Measurements from ENCODE around the gene ELMO3. TPM values are rescaled to one million over a fixed set of nuclear protein-coding genes. Genes with fewer than 3 reads are reported as not detected.

The ELMO3 gene
- total RNA-seq, 1 experiment from 2014 or later = 45.8 TPM

- TF ChIP-seq REST (IDR thresholded peaks at IDR 0.05; ENCODE audit: low read depth) = no peak
- no peak for TF ChIP-seq SRF (IDR thresholded peaks at IDR 0.05; ENCODE audit: low read depth)
- no peak for TF ChIP-seq FOSL1 (IDR thresholded peaks at IDR 0.05; ENCODE audit: low read depth)
- TF ChIP-seq EZH2 (IDR thresholded peaks at IDR 0.05) = no peak
- no peak for TF ChIP-seq SIN3A (IDR thresholded peaks at IDR 0.05; ENCODE audit: low read depth)
- no peak for TF ChIP-seq MAX (IDR thresholded peaks at IDR 0.05)
Observed at GRCh38 chr16:67229906-67230808, 31.2 kb downstream of the ELMO3 start (continued).

GRCh38 chr16:67230809-67231660 is 32.1 kb downstream of the ELMO3 start:
- no peaks in the 10 kb centered on the region for H3K27me3 ChIP-seq (ENCODE audit: insufficient read depth, low read length)
- H3K9me2 ChIP-seq (ENCODE audit: insufficient read depth) = no peaks in the 10 kb centered on the region
- peaks cover 29 to 54% of the 10 kb centered on the region in 2 experiments for H3K36me3 ChIP-seq (ENCODE audit: control insufficient read depth in 1 of 2, insufficient read depth in 2 of 2, low read length in 2 of 2)
- ChIA-PET CTCF (no interaction called here), RAD21 (ENCODE audit: low non-redundant PET in 1 of 2, low total read pairs in 2 of 2, uncharacterized antibody in 2 of 2, unreplicated experiment in 2 of 2) (no interaction called here), POLR2A (interaction anchor here (1.0 kb wide), 1 partner anchor 15 kb away, joined by 3 read pairs; no protein-coding TSS in a partner anchor)
- peaks cover 6 to 18% of the 10 kb centered on the region in 2 experiments; a peak in 3 of 4 replicates for H3K4me1 ChIP-seq (ENCODE audit: control insufficient read depth in 1 of 2, insufficient read depth in 2 of 2, low read length in 2 of 2)
- H4K20me1 ChIP-seq (ENCODE audit: insufficient read depth) = no peaks in the 10 kb centered on the region
- H3K9ac ChIP-seq (ENCODE audit: low read length) = no peak overlapping the region
- H3K4me2 ChIP-seq (ENCODE audit: low read length) = no peak overlapping the region
- no peak overlapping the region for H3K27ac ChIP-seq (ENCODE audit: low read depth, low read length)
- DNase-seq (ENCODE audit: low read depth, low spot score) (no peak), ATAC-seq (no peak)
- intact Hi-C loops (cut with micrococcal nuclease) = no loop called here
- BruUV-seq (replicated peaks) = no TSS peak
- H2AFZ ChIP-seq (ENCODE audit: low read depth, low read length, poor library complexity, severe bottlenecking) = no peak overlapping the region
- H3K79me2 ChIP-seq (ENCODE audit: insufficient read depth, low read length) = peaks cover 25% of the 10 kb centered on the region
- H3K4me3 ChIP-seq (replicated peaks in 1 of 2; ENCODE audit: low read depth in 1 of 2, low read length in 2 of 2) = no peak overlapping the region
- H3K9me3 ChIP-seq (ENCODE audit: control insufficient read depth in 1 of 2, insufficient read depth in 1 of 2, low read depth in 1 of 2, low read length in 2 of 2) = no peaks in the 10 kb centered on the region
- TF ChIP-seq CTCF (IDR thresholded peaks at IDR 0.05 in 2 of 3, conservative IDR thresholded peaks at IDR 0.05 in 1 of 3; ENCODE audit: borderline replicate concordance in 1 of 3, insufficient read depth in 1 of 3, low read depth in 2 of 3, low read length in 2 of 3) (no peak), ATF3 (IDR thresholded peaks at IDR 0.05) (no peak), POLR2A (IDR thresholded peaks at IDR 0.05; ENCODE audit: borderline replicate concordance, extremely low read depth, insufficient read depth, insufficient read length) (no peak), SIN3A (IDR thresholded peaks at IDR 0.05; ENCODE audit: low read depth) (no peak), CBX3 (IDR thresholded peaks at IDR 0.05; ENCODE audit: low read depth) (no peak), EZH2phosphoT487 (IDR thresholded peaks at IDR 0.05; ENCODE audit: borderline replicate concordance) (no peak), ELF1 (IDR thresholded peaks at IDR 0.05; ENCODE audit: borderline replicate concordance, low read depth) (no peak), POLR2AphosphoS5 (IDR thresholded peaks at IDR 0.05; ENCODE audit: low read depth, low read length) (no peak), SP1 (IDR thresholded peaks at IDR 0.05; ENCODE audit: low read depth) (no peak), ZFX (IDR thresholded peaks at IDR 0.05) (no peak), EZH2 (IDR thresholded peaks at IDR 0.05) (no peak)

Data from HCT116 (cell line).